GM19043 (cell line): ENCODE results near the gene FCGR3A.
"Not testable (repeated sequence)": the region's sequence is repeated elsewhere in the genome, so short reads cannot be mapped to it uniquely, and the experiment has no call there.

ENCODE experiments used
- ATAC-seq: cut with Tn5 transposase; IDR thresholded peaks from one replicate; pipeline ENCODE4 v1.9.1; 2021; ENCODE audit warnings: low read depth; ENCODE audit not compliant: unreplicated experiment

The FCGR3A gene

DNA sequence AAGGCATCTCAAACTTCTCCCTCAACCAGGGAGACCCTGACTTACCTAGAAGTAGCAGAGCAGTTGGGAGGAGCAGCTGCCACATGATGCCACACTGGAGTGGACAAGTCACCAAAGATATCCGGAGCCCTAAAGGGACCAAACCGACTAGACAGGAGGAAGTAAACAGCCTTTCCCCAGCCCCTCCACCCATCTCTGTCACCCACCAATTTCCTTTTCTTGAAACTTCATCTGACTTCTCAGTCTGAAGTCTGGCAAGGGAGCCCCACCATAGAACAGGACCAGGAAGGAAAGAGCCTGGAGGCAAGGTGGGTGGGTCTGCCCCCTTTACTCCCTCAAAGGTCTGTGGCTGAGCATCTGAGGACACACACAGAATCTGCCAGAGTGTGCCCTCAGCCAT, at the start of gene FCGR3A:
Gene FCGR3A (minus strand): TSS at position 167 of the 400 bp plus-strand sequence. CDS start 82 bp downstream, at position 85.
- ATAC-seq: no peak

DNA sequence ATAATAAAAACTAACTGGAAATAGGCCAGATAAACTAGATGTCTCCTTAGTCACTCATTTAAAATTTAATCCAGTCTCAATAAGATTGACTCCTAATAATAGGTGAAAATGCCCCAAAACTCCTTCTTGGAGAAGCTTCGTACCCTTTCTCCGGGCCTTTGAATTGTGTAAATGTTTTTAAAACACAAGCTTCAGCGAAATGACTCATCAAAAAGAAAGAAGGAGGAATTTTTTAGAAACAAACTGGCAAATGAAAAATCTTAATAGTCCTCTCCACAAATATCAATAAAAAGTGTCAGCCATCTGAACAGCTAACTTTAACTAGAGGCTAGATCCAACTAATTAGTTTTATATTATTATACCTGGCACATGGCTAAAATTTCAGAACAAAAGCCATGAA, 47.5 kb upstream of the FCGR3A start:
- not testable (repeated sequence) for ATAC-seq

DNA sequence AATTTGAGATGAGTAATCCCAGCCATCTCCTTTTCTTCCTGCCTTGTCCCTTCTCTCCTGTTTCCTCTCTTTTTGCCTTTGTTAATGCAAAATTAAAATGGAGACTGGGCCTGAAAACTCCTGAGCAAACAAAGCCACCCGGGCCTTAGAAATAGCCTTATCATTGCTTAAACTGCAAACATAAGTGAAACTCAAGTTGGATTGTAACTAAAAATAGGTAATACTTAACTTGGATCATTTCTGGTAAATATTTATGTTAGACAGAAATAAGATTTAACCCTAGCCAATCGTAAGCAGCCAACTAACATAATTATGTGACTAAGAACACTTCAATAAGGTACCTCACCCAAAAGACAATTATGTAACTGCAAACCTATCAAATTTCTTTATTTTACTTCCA, 46.0 kb upstream of the FCGR3A start:
- not testable (repeated sequence) for ATAC-seq

DNA sequence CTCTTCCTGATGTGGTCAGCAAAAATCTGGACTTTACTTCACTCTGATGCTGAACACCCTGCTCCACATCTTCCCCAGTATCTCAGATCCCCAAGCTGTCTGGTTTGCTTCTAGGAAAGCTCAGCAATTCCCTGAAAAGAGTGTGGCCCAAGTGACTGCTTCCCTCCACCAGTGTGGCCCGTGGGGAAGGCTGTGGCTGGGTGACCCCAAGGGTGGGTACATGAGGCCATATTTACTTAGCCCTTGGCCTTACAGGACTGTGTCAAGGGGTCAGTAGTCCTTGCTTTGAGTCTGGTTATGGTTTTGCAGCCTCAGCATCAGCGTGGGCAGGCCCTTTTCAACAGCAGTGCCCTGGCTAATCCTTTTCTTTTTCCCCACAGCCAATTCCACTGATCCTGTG, 45.6 kb upstream of the FCGR3A start:
- ATAC-seq: not testable (repeated sequence)

DNA sequence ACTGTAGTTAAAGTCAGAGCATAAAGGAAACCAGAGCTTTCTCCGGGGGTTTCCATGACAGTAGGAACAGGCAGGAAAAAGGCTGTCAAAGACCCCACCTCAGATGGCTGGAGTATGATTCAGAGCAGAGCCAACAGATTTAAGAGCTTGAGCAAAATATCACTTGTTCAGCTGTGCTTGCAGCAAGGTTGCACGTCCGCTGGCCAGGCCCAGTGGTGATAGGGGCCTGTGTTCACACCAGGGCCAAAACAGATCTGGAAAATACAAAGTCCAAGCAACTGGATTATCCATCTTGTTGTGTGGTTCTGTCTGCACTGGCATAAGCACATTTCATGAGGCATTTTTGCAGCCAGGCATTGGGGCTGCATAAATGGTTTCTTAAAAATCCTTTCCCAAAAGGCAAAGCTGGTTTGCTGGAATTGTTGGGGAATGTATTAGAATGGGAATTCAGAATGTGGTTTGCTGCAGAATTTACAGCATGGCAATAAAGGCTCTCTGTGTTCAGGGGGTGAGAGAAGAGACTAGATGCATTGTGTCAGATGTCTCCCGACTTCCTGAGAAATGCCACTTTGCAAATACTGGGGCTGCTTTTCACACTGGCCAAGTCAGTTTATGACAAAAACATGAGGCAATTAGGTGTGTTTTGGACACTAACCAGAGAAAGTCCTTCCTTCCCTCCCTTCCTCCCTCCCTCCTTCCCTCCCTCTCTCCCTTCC, 44.8 kb upstream of the FCGR3A start:
- not testable (repeated sequence) for ATAC-seq

DNA sequence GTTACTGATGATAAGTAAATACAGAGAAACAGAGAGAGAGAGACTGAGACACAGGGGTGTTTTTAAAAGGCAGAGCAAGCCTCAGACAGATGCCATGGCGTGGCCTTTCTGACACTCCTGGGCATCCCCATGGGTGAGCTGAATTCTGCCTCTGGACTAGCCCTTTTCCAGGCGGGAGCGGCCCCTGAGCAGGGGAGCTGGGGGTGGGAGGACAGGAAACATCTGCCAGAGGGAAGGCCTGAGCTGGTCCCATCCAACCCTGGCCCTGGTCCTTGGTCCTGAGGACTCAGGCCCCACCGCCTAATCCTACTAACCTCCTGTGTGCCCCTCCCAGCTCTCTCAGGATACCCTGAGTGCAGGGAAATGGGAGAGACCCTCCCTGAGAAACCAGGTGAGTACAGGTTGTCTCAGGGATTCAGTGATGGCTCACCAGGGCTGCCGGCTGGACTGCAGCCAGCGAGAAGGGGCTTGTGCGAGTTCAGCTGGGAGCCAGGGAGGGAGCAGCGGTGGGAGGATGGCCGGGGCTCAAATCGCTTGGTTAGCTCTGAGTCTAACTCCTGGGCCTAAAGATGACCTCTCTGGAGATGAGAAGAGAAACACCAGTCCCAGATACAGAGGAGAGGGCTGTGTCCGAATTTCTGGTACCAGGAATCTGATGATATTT, 43.6 kb upstream of the FCGR3A start:
- ATAC-seq: not testable (repeated sequence)

DNA sequence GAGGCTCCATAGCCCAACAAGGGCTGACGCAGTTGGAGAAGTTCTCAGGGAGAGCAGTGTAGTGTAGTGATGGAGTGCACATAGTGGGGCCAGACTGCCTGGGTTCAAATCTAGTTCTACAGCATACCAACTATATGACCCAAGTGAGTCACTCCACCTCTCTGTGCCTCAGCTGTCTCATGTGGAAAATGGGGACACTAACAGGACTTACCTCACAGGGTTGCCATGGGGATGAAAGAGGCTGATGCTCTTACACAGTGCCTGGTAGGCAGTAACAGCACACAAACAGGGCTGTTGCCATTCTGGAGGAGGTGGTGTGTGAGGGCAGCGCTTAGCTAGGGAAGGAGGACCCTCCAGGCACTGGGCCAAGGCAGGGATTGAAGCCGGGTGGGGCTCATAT, 43.0 kb upstream of the FCGR3A start:
- not testable (repeated sequence) for ATAC-seq

DNA sequence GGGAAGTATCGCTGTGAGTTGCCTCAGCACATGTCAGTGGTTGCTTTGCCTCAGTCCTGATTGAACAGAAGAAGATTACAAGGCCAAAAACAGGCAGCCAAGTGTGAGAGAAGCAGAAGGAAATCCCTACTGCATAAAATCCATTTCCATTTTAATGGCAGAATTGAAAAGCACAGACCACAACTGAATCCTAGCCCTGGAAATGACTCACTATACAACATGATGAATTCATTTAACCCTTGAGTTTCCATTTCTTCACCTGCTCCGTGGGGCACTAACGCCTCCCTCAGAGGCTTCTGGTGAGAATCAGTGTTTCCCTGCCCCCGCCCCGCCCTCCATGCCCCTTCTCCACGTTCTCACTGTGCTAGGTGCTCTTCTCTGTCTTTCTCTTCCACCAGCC, 40.3 kb upstream of the FCGR3A start:
- ATAC-seq: not testable (repeated sequence)

DNA sequence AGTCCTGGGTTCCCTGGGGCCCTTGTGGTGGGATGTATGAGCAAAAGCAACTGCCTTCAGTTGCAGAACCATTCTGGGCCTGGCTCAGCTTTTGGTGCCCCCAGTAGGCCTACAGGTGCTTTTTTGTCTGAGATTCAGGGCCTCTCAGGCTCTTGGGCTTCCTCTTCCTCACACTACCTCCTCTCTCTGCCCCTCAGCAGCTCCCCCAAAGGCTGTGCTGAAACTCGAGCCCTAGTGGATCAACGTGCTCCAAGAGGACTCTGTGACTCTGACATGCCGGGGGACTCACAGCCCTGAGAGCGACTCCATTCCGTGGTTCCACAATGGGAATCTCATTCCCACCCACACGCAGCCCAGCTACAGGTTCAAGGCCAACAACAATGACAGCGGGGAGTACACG, 39.7 kb upstream of the FCGR3A start:
- not testable (repeated sequence) for ATAC-seq

DNA sequence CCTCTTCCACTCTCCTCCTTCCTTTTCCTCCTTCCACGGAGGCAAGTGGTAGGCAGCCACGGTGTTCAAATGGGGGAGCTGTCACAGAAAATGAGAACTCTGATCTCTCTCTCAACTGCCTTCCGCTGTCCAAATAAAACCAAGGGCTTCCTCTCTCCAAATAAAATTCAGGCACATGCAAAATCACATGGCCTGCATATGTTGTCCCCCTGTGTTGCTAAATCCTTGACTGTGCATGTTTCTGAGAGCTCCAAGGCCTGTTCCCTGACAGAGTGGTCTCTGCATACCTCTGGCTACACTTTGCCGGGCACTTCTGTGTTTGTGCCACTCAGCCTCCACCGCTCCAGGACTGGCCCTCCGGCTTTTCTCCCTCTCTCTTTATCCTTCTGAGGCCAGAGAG, 39.0 kb upstream of the FCGR3A start:
- not testable (repeated sequence) for ATAC-seq

DNA sequence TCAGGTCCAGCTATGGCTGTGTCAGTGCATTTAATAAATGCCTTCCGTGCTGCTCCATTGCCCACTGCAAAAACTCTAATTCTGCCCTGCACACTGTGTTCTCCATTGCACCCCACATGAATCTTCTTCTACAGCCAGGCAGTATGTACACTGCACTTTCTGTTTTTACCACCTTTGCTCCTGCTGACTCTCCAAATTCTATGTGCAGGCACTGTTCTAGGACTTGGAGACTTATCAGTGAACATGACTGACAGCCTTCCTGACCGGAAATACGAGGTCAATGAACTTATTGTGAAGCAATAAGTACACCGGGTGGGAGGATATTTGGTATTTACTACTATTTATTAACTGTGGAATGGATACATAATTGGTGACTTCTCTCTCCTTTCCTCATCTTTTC, 33.3 kb upstream of the FCGR3A start:
- not testable (repeated sequence) for ATAC-seq

DNA sequence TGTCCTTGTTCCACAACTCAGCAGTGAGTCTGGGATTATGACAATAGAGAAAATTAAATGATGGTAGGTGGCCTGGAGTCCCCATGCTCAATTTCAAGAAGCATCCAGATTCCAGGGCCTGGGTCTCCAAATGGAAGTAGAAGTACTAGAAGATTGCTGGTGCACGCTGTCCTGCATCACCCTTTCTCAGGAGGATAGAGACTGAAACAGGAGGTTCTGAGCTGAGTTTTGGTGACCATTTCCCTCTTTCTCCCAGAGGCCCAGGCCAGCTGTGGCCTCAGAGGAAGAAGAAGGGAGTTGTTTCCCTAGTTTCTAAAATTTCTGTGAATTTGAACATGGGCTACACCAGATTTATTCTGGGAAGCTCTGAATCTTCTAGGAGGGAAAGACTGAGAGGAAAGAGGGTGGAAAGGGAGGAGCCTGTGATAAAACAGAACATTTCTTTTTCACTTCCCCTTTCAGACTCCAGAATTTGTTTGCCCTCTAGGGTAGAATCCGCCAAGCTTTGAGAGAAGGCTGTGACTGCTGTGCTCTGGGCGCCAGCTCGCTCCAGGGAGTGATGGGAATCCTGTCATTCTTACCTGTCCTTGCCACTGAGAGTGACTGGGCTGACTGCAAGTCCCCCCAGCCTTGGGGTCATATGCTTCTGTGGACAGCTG, 31.4 kb upstream of the FCGR3A start:
- ATAC-seq: peak; percentile 55

DNA sequence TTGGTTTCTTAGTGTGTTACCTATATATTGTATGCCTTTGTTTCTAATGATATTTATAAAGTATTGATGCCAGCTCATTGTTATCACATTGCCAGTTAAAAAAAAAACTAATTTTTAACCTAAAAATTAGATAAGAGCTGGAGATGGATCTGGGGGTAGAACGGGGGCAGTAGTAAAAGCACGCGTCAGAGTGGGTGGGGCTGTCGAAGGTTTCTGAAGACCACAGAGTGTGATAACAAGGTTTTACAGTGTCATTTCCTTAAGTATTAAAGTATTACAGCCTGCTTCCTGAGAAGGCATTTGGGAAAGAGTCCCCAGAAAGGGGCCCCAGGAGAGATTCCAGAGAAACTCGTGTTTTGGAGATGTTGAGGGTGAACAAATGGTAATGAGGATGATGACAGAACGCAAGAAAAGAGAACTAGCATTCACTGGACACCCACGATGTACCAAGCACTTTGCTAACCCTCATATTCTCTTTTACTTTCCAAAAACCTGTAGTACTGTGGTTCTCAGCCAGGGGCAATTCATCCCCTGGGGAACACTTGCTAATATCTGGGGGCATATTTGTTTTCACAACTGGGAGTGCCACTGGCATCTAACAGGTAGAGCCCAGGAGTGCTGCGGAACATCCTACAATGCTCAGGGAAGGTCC, 30.4 kb upstream of the FCGR3A start:
- not testable (repeated sequence) for ATAC-seq

DNA sequence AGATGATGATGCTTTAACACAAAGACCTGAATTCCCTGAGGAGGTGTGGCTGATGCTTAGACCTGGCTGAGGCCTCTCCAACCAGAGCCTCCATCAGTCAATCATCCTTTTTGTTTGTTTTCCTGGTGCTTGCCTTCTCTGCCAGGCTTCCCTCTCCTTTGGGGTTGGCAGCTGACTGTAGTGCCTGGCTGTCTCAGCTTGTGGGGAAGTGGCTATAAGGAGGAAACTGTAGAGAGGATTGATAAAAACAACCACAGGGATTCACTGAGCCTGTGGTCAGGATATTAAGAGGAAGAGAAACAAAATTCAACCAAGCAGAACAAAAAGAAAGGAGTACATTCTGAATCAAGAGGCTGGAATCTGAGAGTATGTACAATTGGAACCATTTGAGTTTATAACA, 27.1 kb upstream of the FCGR3A start:
- ATAC-seq: not testable (repeated sequence)

DNA sequence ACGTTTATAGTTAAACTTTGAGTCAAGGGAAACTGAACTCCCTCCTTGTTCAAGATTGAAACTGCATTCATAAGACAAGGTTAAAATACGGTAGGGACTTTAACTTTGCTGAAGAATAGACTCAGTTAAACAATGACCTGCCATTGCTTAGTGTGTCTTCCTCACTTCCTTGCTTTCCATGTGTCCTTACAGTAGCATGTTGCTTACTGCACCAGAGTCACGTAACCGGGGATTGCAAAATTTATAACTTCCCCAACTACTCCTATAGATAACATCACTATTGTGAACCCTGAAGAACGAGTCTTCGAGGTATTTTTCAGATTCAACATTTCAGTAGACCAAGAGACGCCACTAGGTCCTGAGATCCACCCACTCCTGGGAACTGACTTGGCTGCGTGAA, 22.1 kb upstream of the FCGR3A start:
- ATAC-seq: not testable (repeated sequence)

DNA sequence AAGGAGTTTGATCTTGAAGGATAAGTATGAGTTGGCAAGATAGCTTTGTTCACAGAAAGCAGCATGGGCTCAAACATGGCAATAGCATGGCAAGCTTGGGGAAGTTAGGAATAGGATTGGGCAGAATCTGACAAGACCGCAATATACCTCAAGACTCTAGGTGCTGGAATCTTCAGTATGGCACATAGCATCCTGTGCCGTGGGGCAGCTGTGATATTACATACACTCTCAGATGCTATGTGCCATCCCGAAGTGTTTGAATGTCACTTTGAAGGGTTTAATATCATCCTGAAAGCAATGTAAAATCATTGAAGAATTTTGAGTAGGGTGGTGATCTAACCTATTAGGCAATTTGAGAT, 17.0 kb upstream of the FCGR3A start:
- not testable (repeated sequence) for ATAC-seq

DNA sequence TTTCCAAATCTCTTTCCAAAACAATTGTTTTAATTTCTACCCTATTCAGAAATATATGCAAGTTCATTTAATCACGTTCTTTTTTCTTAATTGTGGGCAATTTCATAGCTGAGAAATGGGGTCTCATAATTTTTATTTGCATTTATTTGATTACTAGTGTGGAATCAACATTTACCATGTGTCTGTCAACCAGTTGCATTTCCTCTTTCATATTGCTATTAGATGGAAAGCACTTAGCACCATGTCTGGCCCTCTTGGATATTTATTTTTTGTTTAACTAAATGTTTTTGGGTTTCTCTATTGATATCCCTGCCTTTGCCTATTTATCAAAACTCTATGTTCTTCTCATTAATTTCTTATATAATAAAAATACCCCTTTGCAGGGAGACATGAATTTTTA, 13.9 kb upstream of the FCGR3A start:
- not testable (repeated sequence) for ATAC-seq

DNA sequence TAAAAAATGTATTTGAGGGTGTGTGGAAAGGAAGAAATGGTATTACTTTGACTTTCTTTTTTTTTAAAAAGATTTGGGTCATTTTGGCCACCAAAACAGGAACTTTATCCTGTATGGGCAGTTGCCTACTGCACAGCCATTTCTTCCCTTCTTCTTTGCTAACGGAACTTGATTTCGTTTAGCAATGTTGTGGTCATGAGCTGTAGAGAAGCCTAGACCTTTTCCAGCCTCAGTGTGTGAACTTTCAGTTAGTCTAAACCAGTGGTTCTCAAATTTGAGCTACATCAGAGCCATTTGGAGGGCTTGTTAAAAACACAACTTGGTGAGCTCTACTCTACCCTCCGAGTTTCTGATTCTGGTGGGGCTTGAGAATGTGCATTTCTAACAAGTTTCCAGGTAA, 12.8 kb upstream of the FCGR3A start:
- ATAC-seq: not testable (repeated sequence)

DNA sequence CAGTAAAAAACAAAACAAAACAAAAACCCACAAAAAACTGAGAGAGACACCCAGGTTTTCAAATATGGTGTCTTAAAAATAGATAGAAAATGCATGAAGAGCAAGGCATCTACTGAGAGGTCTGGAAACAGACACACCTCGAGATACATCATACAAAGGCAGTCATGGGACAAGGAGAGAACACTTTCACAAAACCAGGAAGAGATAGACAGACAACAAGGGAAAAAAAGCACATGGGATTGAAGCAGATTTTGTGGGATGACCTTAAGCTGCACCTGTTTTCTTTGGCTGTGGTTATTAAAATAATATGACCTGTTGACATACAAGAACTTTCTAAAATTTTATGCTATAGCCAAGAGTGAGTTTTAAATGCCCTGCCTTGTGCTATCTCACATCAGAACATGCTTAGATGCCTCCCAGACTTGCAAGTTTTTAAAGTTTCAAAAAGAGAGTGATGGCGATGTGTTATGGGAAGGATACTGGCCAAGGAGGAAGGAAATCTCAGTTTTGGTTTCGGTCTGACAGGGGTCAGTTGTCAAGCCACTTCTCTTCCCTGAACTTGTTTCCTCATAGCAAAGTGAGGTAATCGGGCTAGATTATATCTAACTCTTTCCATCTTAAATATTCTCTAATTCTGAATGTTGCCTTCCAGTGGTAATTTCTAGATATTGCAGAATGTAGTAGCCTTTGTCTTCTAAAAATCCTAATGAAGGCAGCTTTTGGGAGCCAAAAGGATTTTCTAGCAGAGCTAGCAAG, 11.5 kb upstream of the FCGR3A start:
- not testable (repeated sequence) for ATAC-seq
